ENCODE measurements around the gene PDE2A.
A peak's percentile ranks its signal among the peaks of the same experiment; 100 is the strongest.

Gene PDE2A

GRCh38 chr11:72675221-72675620 is 999 bp upstream of the PDE2A start:
- DNase-seq (ENCODE audit: low read depth in 1 of 2, low spot score in 1 of 2): no peak
- TF ChIP-seq JUND (IDR thresholded peaks at IDR 0.05; ENCODE audit: low read depth): no peak
- in situ Hi-C loops (cut with HindIII; ENCODE audit: low pct_unique_long_range_greater_than_20kb, low sequenced_read_pairs): no loop called here

GRCh38 chr11:72673284-72673942 is 809 bp downstream of the PDE2A start:
- in situ Hi-C loops (cut with HindIII; ENCODE audit: low pct_unique_long_range_greater_than_20kb, low sequenced_read_pairs): no loop called here
- peak in 1 of 2 experiments; percentile 33 for DNase-seq (ENCODE audit: low read depth in 1 of 2, low spot score in 1 of 2)
- TF ChIP-seq JUND (IDR thresholded peaks at IDR 0.05; ENCODE audit: low read depth): no peak

- TF ChIP-seq JUND (IDR thresholded peaks at IDR 0.05; ENCODE audit: low read depth): no peak
- no peak for DNase-seq (ENCODE audit: low read depth in 1 of 2, low spot score in 1 of 2)
- in situ Hi-C loops (cut with HindIII; ENCODE audit: low pct_unique_long_range_greater_than_20kb, low sequenced_read_pairs): no loop called here
These were observed 1.5 kb downstream of the PDE2A start for GRCh38 chr11:72672597-72673238.

GRCh38 chr11:72671152-72672099 is 2.8 kb downstream of the PDE2A start:
- in situ Hi-C loops (cut with HindIII; ENCODE audit: low pct_unique_long_range_greater_than_20kb, low sequenced_read_pairs): no loop called here
- DNase-seq (ENCODE audit: low read depth in 1 of 2, low spot score in 1 of 2): no peak
- no peak for TF ChIP-seq JUND (IDR thresholded peaks at IDR 0.05; ENCODE audit: low read depth)

DNA sequence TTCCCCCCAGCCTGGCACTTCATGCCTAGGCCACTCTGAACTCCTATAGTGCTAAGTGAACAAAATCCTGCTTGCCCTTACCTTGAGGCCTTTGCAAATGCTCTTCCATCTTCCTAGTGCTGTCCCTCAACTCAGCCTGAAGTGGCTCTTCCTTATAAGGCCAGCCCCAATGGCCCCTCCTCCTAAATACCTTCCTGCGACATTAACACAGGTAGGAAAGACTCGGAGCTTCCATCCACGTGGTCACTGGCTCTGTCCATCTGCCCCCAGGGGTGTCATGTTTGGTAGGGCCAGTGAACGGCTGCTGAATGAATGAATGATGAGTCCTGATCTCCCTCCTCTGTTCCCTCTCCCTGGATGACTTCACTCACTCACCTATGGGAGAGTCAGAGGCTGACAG is 4.2 kb downstream of the PDE2A start:
- in situ Hi-C loops (cut with HindIII; ENCODE audit: low pct_unique_long_range_greater_than_20kb, low sequenced_read_pairs): no loop called here

GRCh38 chr11:72669527-72669926 is 4.7 kb downstream of the PDE2A start:
- no peak for TF ChIP-seq JUND (IDR thresholded peaks at IDR 0.05; ENCODE audit: low read depth)
- no peak for DNase-seq (ENCODE audit: low read depth in 1 of 2, low spot score in 1 of 2)
- in situ Hi-C loops (cut with HindIII; ENCODE audit: low pct_unique_long_range_greater_than_20kb, low sequenced_read_pairs): no loop called here

More for the DNA sequence above, 4.2 kb downstream of the PDE2A start:
- TF ChIP-seq JUND (IDR thresholded peaks at IDR 0.05; ENCODE audit: low read depth): no peak
- DNase-seq (ENCODE audit: low read depth in 1 of 2, low spot score in 1 of 2): peak in 1 of 2 experiments; percentile 55

GRCh38 chr11:72668629-72669347 is 5.4 kb downstream of the PDE2A start:
- in situ Hi-C loops (cut with HindIII; ENCODE audit: low pct_unique_long_range_greater_than_20kb, low sequenced_read_pairs): no loop called here
- TF ChIP-seq JUND (IDR thresholded peaks at IDR 0.05; ENCODE audit: low read depth): no peak
- DNase-seq (ENCODE audit: low read depth in 1 of 2, low spot score in 1 of 2): no peak

DNA sequence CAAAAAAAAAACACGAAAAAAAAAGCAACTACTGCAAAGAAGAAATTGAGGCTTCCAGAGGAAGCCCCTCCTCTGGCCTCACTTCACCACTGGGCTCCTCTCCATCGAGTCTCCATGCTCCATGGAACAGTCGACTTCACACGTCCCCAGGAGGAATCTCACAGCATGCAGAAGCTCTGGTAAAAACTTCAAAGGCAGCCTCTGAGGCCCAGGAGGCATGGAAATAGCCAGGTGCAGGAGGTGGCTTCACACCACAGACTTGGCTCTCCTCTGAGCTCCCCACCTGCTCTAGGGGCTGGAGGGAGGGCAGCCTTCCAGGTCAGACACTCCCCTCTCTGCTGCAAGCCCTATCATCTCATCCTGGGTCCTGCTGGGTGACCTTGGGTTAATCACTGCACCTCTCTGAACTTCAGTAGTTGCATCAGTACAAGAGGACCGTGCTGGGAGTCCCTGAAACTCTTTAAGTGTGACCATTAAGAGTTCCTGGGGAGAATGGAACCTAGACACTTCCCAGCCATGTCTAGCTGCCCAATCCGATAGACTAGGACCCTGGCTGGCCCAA is 8.2 kb downstream of the PDE2A start:
- TF ChIP-seq JUND (IDR thresholded peaks at IDR 0.05; ENCODE audit: low read depth): no peak
- DNase-seq (ENCODE audit: low read depth in 1 of 2, low spot score in 1 of 2): no peak
- in situ Hi-C loops (cut with HindIII; ENCODE audit: low pct_unique_long_range_greater_than_20kb, low sequenced_read_pairs): no loop called here

GRCh38 chr11:72662036-72662435 is 12.2 kb downstream of the PDE2A start:
- TF ChIP-seq JUND (IDR thresholded peaks at IDR 0.05; ENCODE audit: low read depth): no peak
- in situ Hi-C loops (cut with HindIII; ENCODE audit: low pct_unique_long_range_greater_than_20kb, low sequenced_read_pairs): no loop called here
- DNase-seq (ENCODE audit: low read depth in 1 of 2, low spot score in 1 of 2): no peak

GRCh38 chr11:72661486-72661885 is 12.7 kb downstream of the PDE2A start:
- in situ Hi-C loops (cut with HindIII; ENCODE audit: low pct_unique_long_range_greater_than_20kb, low sequenced_read_pairs): no loop called here
- no peak for DNase-seq (ENCODE audit: low read depth in 1 of 2, low spot score in 1 of 2)
- TF ChIP-seq JUND (IDR thresholded peaks at IDR 0.05; ENCODE audit: low read depth): no peak

GRCh38 chr11:72658989-72659640 is 15.1 kb downstream of the PDE2A start:
- no peak for DNase-seq (ENCODE audit: low read depth in 1 of 2, low spot score in 1 of 2)
- no peak for TF ChIP-seq JUND (IDR thresholded peaks at IDR 0.05; ENCODE audit: low read depth)
- in situ Hi-C loops (cut with HindIII; ENCODE audit: low pct_unique_long_range_greater_than_20kb, low sequenced_read_pairs): no loop called here
